Activated CD8-positive, alpha-beta memory T cell treated with anti-CD3 and anti-CD28 coated beads for 4 hours (primary cell): ENCODE data around the gene THSD4.
"Not testable (repeated sequence)": the region's sequence is repeated elsewhere in the genome, so short reads cannot be mapped to it uniquely, and the experiment has no call there.

Experiments used
- DNase-seq, 2 donors: peaks; one replicate each; pipeline ENCODE4 v3.0.0-alpha.2; 2020; ENCODE audit warnings: low read depth in 2 of 2

THSD4 gene

GRCh38 chr15:71291723-71292122, 176.5 kb downstream of the THSD4 start:
- no peak for DNase-seq

GRCh38 chr15:71293723-71294122, 178.5 kb downstream of the THSD4 start:
- no peak for DNase-seq

- no peak for DNase-seq
Observed at GRCh38 chr15:71294251-71294910, 179.1 kb downstream of the THSD4 start.

GRCh38 chr15:71294911-71295602, 179.8 kb downstream of the THSD4 start:
- no peak for DNase-seq

- no peak for DNase-seq
Observed at GRCh38 chr15:71295603-71296314, 180.5 kb downstream of the THSD4 start.

GRCh38 chr15:71296315-71296679, 181.0 kb downstream of the THSD4 start:
- DNase-seq, result no peak

- no peak for DNase-seq
Observed at GRCh38 chr15:71301958-71302621, 186.8 kb downstream of the THSD4 start.

- DNase-seq, result no peak
Observed at GRCh38 chr15:71302861-71303410, 187.7 kb downstream of the THSD4 start.

- DNase-seq, result no peak
Observed at GRCh38 chr15:71303977-71304376, 188.7 kb downstream of the THSD4 start.

- DNase-seq, result no peak
Observed at GRCh38 chr15:71304681-71305080, 189.4 kb downstream of the THSD4 start.

GRCh38 chr15:71306538-71306937, 191.3 kb downstream of the THSD4 start:
- DNase-seq, result no peak

- DNase-seq, result no peak
Observed at GRCh38 chr15:71312194-71312708, 197.0 kb downstream of the THSD4 start.

GRCh38 chr15:71312731-71313460, 197.6 kb downstream of the THSD4 start:
- DNase-seq, result no peak

- DNase-seq, result no peak
Observed at GRCh38 chr15:71313806-71314205, 198.5 kb downstream of the THSD4 start.

GRCh38 chr15:71314956-71315537, 199.8 kb downstream of the THSD4 start:
- DNase-seq, result no peak

- DNase-seq, result no peak
Observed at GRCh38 chr15:71316911-71317310, 201.6 kb downstream of the THSD4 start.

- not testable (repeated sequence) for DNase-seq
Observed at GRCh38 chr15:71319424-71319823, 204.2 kb downstream of the THSD4 start.

- DNase-seq, result no peak
Observed at GRCh38 chr15:71319935-71320334, 204.7 kb downstream of the THSD4 start.

- DNase-seq, result no peak
Observed at GRCh38 chr15:71323082-71323481, 207.8 kb downstream of the THSD4 start.

- no peak for DNase-seq
Observed at GRCh38 chr15:71323584-71323983, 208.3 kb downstream of the THSD4 start.

GRCh38 chr15:71325481-71325880, 210.2 kb downstream of the THSD4 start:
- DNase-seq, result no peak
